Activated T-cell treated with anti-CD3 and anti-CD28 coated beads, Interleukin-2, amount 50 U/mL, for 4 hours (primary cell): ENCODE results near the gene NAT14. TPM values are rescaled to one million over a fixed set of nuclear protein-coding genes. Genes with fewer than 3 reads are reported as not detected.

ENCODE experiments used
- ATAC-seq, 2 donors: fragments of 200-7000 bp; cut with Tn5 transposase; one replicate each; pipeline ENCODE4 v1.10.0; 2021
- DNase-seq: peaks from one replicate; pipeline ENCODE4 v3.0.0-alpha.2; 2020
- H3K27me3 Mint-ChIP-seq: one replicate; pipeline ENCODE4 v1.8.0; 2021; ENCODE audit warnings: low read depth, mixed read lengths
- H3K36me3 Mint-ChIP-seq: one replicate; pipeline ENCODE4 v1.8.0; 2022; ENCODE audit warnings: mixed read lengths; ENCODE audit not compliant: insufficient read depth
- H3K4me1 Mint-ChIP-seq: one replicate; pipeline ENCODE4 v1.8.0; 2021; ENCODE audit warnings: low read depth, mixed read lengths
- H3K4me3 Mint-ChIP-seq: one replicate; pipeline ENCODE4 v1.8.0; 2021; ENCODE audit warnings: mild to moderate bottlenecking, moderate library complexity, mixed read lengths
- H3K9me3 Mint-ChIP-seq: one replicate; pipeline ENCODE4 v1.8.0; 2021; ENCODE audit warnings: mixed read lengths
- total RNA-seq, 3 donors: library from RNA; stranded (reverse); gene quantifications; one replicate each; pipeline ENCODE4 v1.2.1, GENCODE V29; 2021

The NAT14 gene
- total RNA-seq, 3 donors from 2014 or later, result 16.0 to 23.4 (median 17.6) TPM

GRCh38 chr19:55535173-55535964 is 50.4 kb downstream of the NAT14 start:
- H3K9me3 Mint-ChIP-seq, result no peaks in the 10 kb centered on the region
- H3K4me3 Mint-ChIP-seq, result no peak overlapping the region
- ATAC-seq (no peak), DNase-seq (no peak)
- no peaks in the 10 kb centered on the region for H3K36me3 Mint-ChIP-seq
- no peaks in the 10 kb centered on the region for H3K4me1 Mint-ChIP-seq
- no peaks in the 10 kb centered on the region for H3K27me3 Mint-ChIP-seq

- H3K4me3 Mint-ChIP-seq, result no peak overlapping the region
- ATAC-seq, result no peak
Measured at GRCh38 chr19:55535965-55536350, 51.0 kb downstream of the NAT14 start.

GRCh38 chr19:55536366-55536765 is 51.4 kb downstream of the NAT14 start:
- Mint-ChIP-seq H3K27me3 (no peaks in the 10 kb centered on the region), H3K4me3 (no peak overlapping the region), H3K9me3 (no peaks in the 10 kb centered on the region), H3K36me3 (no peaks in the 10 kb centered on the region), H3K4me1 (no peaks in the 10 kb centered on the region)
- ATAC-seq (no peak), DNase-seq (no peak)

More at GRCh38 chr19:55535965-55536350, 51.0 kb downstream of the NAT14 start:
- no peaks in the 10 kb centered on the region for H3K9me3 Mint-ChIP-seq
- DNase-seq, result no peak
- no peaks in the 10 kb centered on the region for H3K27me3 Mint-ChIP-seq
- H3K36me3 Mint-ChIP-seq, result no peaks in the 10 kb centered on the region
- no peaks in the 10 kb centered on the region for H3K4me1 Mint-ChIP-seq

Other genes with a start within 250 kb of the NAT14 start
- gene PPP6R1, start 226.2 kb upstream of the NAT14 start, total RNA-seq, result 100 to 1,000 TPM; 256 to 326 (median 285) TPM
- 100 to 1,000 TPM; 113 to 139 (median 121) TPM for gene HSPBP1, start 205.1 kb upstream of the NAT14 start, total RNA-seq
- 1 to 10 TPM; 4.0 to 6.5 (median 5.0) TPM for gene BRSK1, start 201.2 kb upstream of the NAT14 start, total RNA-seq
- gene TMEM150B, start 159.8 kb upstream of the NAT14 start, total RNA-seq, result not detected
- gene KMT5C, start 145.3 kb upstream of the NAT14 start, total RNA-seq, result 1 to 10 TPM; 8.1 to 9.2 (median 8.6) TPM
- gene COX6B2, start 130.5 kb upstream of the NAT14 start, total RNA-seq, result not detected
- not detected for gene GARIN5B, start 121.9 kb upstream of the NAT14 start, total RNA-seq
- gene IL11, start 114.7 kb upstream of the NAT14 start, total RNA-seq, result under 1 TPM; 0.18 to 0.46 (median 0.35) TPM
- gene TMEM190, start 108.4 kb upstream of the NAT14 start, total RNA-seq, result not detected
- gene TMEM238, start 100.9 kb upstream of the NAT14 start, total RNA-seq, result 1 to 10 TPM; 6.1 to 8.8 (median 8.4) TPM
- gene RPL28, start 99.3 kb upstream of the NAT14 start, total RNA-seq, result 1,000 to 10,000 TPM; 3,242 to 3,402 (median 3,363) TPM
- gene UBE2S, start 77.4 kb upstream of the NAT14 start, total RNA-seq, result 100 to 1,000 TPM; 226 to 281 (median 237) TPM
- not detected for gene SHISA7, start 41.9 kb upstream of the NAT14 start, total RNA-seq
- 10 to 100 TPM; 63.2 to 65.1 (median 64.5) TPM for gene ISOC2, start 23.5 kb upstream of the NAT14 start, total RNA-seq
- gene C19orf85, start 20.4 kb upstream of the NAT14 start, total RNA-seq, result not detected
- 10 to 100 TPM; 11.0 to 12.6 (median 12.1) TPM for gene ZNF628, start 8.6 kb upstream of the NAT14 start, total RNA-seq
- under 1 TPM; 0.29 to 0.66 (median 0.38) TPM for gene SSC5D, start 3.2 kb downstream of the NAT14 start, total RNA-seq
- not detected for gene SBK2, start 51.9 kb downstream of the NAT14 start, total RNA-seq
- gene SBK3, start 60.4 kb downstream of the NAT14 start, total RNA-seq, result not detected
- gene ZNF579, start 95.7 kb downstream of the NAT14 start, total RNA-seq, result 10 to 100 TPM; 10.1 to 12.2 (median 11.0) TPM
- 10 to 100 TPM; 31.4 to 35.5 (median 34.4) TPM for gene FIZ1, start 114.3 kb downstream of the NAT14 start, total RNA-seq
- 10 to 100 TPM; 12.5 to 12.6 (median 12.6) TPM for gene ZNF524, start 115.1 kb downstream of the NAT14 start, total RNA-seq
- 10 to 100 TPM; 14.5 to 15.9 (median 15.4) TPM for gene ZNF865, start 120.5 kb downstream of the NAT14 start, total RNA-seq
- gene ZNF784, start 139.4 kb downstream of the NAT14 start, total RNA-seq, result 1 to 10 TPM; 3.3 to 3.4 (median 3.4) TPM
- 10 to 100 TPM; 27.1 to 31.5 (median 28.5) TPM for gene ZNF580, start 155.8 kb downstream of the NAT14 start, total RNA-seq
- 10 to 100 TPM; 46.2 to 54.1 (median 52.7) TPM for gene ZNF581, start 158.5 kb downstream of the NAT14 start, total RNA-seq
- 1 to 10 TPM; 3.9 to 7.8 (median 4.8) TPM for gene CCDC106, start 163.0 kb downstream of the NAT14 start, total RNA-seq
- 100 to 1,000 TPM; 467 to 532 (median 476) TPM for gene U2AF2, start 169.8 kb downstream of the NAT14 start, total RNA-seq
- 10 to 100 TPM; 55.0 to 61.4 (median 55.2) TPM for gene EPN1, start 190.0 kb downstream of the NAT14 start, total RNA-seq